Lower lobe of right lung (tissue), 2 donors: Measurements from ENCODE around the gene SNN. TPM values are rescaled to one million over a fixed set of nuclear protein-coding genes. Genes with fewer than 3 reads are reported as not detected.

Experiments used
- ATAC-seq, 2 donors: fragments of 200-7000 bp; cut with Tn5 transposase; one replicate each; pipeline ENCODE4 v1.9.1; 2020 to 2022; ENCODE audit warnings: mild to moderate bottlenecking in 2 of 2, moderate library complexity in 2 of 2
- DNase-seq: peaks from one replicate; pipeline ENCODE4 v3.0.0-alpha.2; 2020
- H3K27ac ChIP-seq: fragments of 200-600 bp; one replicate; pipeline ENCODE4 v1.8.0; 2022
- H3K27me3 ChIP-seq: fragments of 200-600 bp; one replicate; pipeline ENCODE4 v1.8.0; 2022; ENCODE audit warnings: low read depth
- H3K36me3 ChIP-seq: fragments of 200-600 bp; one replicate; pipeline ENCODE4 v1.8.0; 2022; ENCODE audit warnings: mild to moderate bottlenecking
- H3K4me1 ChIP-seq: fragments of 200-600 bp; one replicate; pipeline ENCODE4 v1.8.0; 2022
- H3K4me3 ChIP-seq: fragments of 200-600 bp; one replicate; pipeline ENCODE4 v1.8.0; 2022; ENCODE audit warnings: mild to moderate bottlenecking
- H3K9me3 ChIP-seq: fragments of 200-600 bp; one replicate; pipeline ENCODE4 v1.8.0; 2022
- intact Hi-C: fragments of 100-400 bp; cut with DNase I; formaldehyde crosslinking; loops from one replicate; pipeline ENCODE4 v1.11.0; 2022
- total RNA-seq: library from RNA; stranded (reverse); fragmentation: NEBNext Ultra II Directional; extraction: Animal tissue kit (Norgen Biotek cat#: 25700); gene quantifications from one replicate; pipeline ENCODE4 v1.2.1, GENCODE V29; 2021
- TF ChIP-seq, protein P1 (sequence below): fragments of 200-600 bp; IDR thresholded peaks from one replicate; pipeline ENCODE4 v1.8.0; 2022; ENCODE audit warnings: antibody characterized with exemption, mild to moderate bottlenecking
- donor health status: DM: no; HTN: yes; CAD: no; lungs with severe emphysema.

The SNN gene
- total RNA-seq, 1 donor from 2014 or later = 25.5 TPM

DNA sequence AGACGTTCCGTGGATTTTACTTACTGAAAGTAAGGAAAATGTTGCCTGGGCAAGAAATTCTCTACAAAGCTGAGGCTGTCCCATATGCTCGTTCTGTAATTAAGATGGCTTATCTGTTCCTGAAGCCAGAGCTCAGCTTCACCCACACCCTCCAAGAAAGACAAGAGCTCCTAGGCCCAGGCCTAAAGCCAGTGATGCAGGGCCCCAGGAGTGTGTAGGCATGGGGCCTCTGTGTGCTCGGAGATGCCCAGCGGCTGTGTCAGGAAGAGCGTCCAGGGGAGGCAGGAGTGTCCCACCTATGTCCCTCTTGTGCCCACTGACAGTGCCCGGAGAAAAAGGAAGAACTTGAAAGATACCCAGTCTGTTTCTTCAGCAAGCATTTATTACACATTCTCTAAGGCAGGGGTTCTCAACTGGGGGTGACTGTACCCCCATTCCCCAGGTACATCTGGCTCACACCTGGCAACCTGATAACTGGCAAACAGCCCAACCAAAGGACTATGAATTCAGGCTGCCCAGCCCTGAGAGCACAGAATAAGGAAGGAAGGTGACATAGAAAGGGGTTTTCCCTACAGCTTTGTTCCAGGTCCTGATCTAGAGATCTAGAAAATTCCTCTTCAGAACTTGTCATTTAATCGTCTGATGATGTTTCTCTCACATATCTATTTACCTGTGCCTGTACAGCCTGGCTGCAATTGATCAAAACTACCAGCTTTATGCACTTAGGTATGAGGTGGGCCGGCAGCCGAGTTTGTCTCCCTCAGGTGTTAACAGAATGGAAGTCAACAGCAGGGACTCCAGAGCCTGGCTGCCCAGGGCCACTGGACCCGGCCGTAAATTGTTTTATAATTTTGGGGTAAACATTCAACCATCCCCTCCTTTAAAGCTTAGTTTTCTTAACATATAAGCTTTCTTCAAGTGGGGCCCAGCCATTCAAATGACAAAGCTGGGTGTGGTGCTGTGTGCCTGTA is 12.0 kb downstream of the SNN start:
- intact Hi-C loops = no loop called here
- TF ChIP-seq, protein P1, sequence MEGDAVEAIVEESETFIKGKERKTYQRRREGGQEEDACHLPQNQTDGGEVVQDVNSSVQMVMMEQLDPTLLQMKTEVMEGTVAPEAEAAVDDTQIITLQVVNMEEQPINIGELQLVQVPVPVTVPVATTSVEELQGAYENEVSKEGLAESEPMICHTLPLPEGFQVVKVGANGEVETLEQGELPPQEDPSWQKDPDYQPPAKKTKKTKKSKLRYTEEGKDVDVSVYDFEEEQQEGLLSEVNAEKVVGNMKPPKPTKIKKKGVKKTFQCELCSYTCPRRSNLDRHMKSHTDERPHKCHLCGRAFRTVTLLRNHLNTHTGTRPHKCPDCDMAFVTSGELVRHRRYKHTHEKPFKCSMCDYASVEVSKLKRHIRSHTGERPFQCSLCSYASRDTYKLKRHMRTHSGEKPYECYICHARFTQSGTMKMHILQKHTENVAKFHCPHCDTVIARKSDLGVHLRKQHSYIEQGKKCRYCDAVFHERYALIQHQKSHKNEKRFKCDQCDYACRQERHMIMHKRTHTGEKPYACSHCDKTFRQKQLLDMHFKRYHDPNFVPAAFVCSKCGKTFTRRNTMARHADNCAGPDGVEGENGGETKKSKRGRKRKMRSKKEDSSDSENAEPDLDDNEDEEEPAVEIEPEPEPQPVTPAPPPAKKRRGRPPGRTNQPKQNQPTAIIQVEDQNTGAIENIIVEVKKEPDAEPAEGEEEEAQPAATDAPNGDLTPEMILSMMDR = no peak
- no peak for ATAC-seq
- Histone ChIP-seq H3K27me3 (no peaks in the 10 kb centered on the region), H3K4me3 (no peak overlapping the region), H3K27ac (no peak overlapping the region), H3K4me1 (peaks cover 45% of the 10 kb centered on the region), H3K36me3 (peaks cover 98% of the 10 kb centered on the region), H3K9me3 (no peaks in the 10 kb centered on the region)
- no peak for DNase-seq

DNA sequence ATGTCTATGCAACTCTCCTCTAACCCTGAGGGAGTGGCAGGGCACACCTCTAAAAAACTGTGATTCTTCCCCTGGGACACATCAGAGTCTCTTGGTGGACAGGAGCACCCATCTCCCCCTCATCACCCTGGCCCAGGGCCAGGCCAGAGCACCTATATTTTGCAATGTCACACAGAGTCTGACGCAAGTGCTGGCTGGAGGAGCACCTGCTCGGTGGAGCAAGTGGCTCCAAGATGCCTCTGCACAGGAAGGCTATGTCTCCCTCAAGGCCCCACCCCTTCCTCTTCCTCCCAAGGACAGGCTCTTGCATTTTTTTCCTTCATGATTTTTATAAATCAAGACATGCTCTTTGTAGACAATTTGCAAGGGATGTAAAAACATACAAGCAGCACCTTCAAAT is 13.3 kb downstream of the SNN start:
- H3K4me1 ChIP-seq = peaks cover 45% of the 10 kb centered on the region
- H3K4me3 ChIP-seq = no peak overlapping the region
- no peaks in the 10 kb centered on the region for H3K27me3 ChIP-seq
- H3K9me3 ChIP-seq = no peaks in the 10 kb centered on the region
- peaks cover 100% of the 10 kb centered on the region for H3K36me3 ChIP-seq
- ATAC-seq (peak; percentile 47 to 62), DNase-seq (no peak)
- H3K27ac ChIP-seq = peak overlapping the region; percentile 41
- TF ChIP-seq, protein P1 = no peak
- intact Hi-C loops = no loop called here

DNA sequence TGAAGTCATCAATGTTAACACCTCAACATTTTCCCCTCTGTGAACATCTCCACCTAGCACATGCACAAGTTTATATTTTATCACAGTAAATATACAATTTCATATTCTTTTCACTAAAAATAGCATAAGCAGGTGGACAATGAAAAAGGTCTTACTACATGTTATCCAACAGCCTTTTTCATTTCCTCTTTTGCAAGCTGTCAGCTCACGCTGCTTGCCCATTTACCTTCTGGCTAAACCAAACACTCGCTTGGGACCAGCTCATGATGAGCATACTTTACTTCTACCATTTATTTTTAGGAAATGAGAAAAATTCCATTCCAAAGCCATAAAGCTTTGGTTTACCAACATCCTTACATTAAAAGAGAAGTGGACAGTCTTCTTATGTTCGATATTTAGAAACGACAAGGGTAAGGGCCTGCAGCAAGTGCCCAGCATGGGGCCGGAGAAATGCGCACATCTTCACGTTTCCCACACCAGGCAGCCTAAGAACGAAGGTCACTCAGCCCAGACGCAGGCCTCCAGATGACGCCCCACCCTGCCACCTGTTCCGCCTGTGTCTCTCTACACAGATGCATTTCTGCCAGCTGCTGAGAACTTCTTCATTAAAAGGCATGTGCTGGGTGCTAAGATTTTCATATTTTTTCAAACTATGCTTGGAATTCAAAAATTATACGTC is 13.9 kb downstream of the SNN start:
- DNase-seq = no peak
- Histone ChIP-seq H3K4me1 (peaks cover 44% of the 10 kb centered on the region), H3K27ac (no peak overlapping the region), H3K4me3 (no peak overlapping the region), H3K9me3 (no peaks in the 10 kb centered on the region), H3K27me3 (no peaks in the 10 kb centered on the region), H3K36me3 (peaks cover 100% of the 10 kb centered on the region)
- no peak for ATAC-seq
- TF ChIP-seq, protein P1 = no peak
- intact Hi-C loops = no loop called here

DNA sequence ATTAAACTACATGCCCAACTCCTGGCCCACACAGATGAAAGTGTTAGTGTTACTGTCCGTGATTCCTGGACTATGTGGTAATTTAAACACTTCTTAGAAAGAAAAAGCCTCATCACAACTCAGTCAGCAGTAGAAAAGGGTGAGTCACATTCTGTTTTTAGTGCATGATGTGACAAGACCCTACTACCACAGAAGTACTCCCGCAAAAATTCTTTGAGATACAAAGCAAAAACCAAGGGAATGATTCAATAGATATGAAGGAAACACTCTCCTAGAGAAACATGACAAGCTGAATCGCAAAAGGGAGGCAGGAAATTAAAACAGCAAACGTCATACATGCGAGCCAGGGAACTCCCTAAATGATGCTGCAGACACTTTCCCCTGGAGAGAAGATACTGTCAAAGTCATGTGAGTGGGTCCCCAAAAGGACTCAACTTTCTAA is 14.4 kb downstream of the SNN start:
- Histone ChIP-seq H3K4me1 (peaks cover 38% of the 10 kb centered on the region), H3K27me3 (no peaks in the 10 kb centered on the region), H3K4me3 (no peak overlapping the region), H3K27ac (no peak overlapping the region), H3K36me3 (peaks cover 100% of the 10 kb centered on the region), H3K9me3 (no peaks in the 10 kb centered on the region)
- TF ChIP-seq, protein P1 = no peak
- DNase-seq (no peak), ATAC-seq (no peak)
- intact Hi-C loops = no loop called here

DNA sequence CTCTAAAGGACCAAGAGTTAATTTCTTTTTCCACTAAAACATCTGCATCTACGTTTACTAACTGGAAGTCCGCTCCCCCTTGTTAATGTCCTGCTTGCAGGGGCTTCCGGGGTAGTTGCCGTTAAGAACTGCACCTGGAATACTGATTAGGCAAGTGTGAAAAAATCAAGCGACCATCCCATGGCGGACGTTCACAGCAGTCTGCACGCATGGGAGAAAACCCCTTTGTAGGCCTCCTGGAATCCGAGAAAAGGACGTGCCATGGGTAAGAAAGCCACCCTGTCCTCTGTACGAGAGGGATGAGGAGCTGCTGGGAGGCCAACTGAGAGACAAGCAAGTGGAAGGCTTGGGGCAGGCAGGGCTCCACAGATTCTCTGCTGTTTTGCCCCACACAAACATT is 14.9 kb downstream of the SNN start:
- Histone ChIP-seq H3K4me3 (no peak overlapping the region), H3K9me3 (no peaks in the 10 kb centered on the region), H3K27ac (no peak overlapping the region), H3K4me1 (peaks cover 36% of the 10 kb centered on the region), H3K36me3 (peaks cover 100% of the 10 kb centered on the region), H3K27me3 (no peaks in the 10 kb centered on the region)
- TF ChIP-seq, protein P1 = no peak
- DNase-seq (no peak), ATAC-seq (no peak)
- intact Hi-C loops = no loop called here
